ENCODE results near the gene ZFYVE21.

ZFYVE21 gene

DNA sequence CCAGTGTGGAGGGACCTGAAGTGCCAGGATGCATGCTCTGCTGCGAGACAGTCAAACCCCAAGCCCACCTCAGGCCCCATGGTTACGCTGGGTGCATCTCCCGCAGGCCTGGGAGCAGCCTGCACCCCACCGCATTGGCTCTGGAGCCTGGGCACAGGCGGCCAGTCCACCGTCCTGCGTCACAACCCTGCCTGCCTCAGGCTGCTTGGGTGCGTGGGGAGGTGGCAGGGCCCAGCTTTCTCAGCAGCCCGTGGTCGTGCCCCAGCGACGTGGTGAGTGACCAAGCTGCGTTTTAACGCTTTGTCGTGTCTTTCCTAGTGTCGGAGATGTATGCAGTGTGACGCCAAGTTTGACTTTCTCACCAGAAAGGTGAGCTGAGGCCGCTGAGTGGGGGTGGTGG, 10.9 kb downstream of the ZFYVE21 start:
- DNase-seq, result no peak

DNA sequence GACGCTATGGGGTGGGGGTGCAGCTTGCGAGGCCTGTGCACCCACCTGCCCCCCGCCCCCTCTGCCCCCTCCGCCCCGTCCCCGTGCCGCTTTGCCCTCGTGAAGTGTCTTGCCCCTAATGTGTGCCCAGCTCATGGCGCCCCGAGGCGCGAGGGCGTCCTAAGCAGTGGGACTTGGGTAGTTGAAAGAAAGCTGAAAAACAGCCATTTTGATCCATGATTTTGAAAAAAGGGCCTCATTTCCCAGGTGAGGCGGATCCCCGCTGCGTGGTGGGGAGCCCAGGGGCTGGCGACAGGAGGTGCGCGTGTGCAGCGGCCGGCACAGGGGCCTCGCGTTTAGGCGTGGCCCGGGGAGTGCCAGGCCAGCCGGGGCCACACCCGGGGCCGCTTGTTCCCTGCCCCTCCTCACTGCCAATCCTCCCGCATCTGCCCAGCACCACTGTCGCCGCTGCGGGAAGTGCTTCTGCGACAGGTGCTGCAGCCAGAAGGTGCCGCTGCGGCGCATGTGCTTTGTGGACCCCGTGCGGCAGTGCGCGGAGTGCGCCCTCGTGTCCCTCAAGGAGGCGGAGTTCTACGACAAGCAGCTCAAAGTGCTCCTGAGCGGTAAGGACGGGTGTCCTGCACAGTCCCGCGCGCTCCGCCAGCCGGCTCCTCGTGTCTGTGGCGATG, 11.8 kb downstream of the ZFYVE21 start:
- no peak for DNase-seq

DNA sequence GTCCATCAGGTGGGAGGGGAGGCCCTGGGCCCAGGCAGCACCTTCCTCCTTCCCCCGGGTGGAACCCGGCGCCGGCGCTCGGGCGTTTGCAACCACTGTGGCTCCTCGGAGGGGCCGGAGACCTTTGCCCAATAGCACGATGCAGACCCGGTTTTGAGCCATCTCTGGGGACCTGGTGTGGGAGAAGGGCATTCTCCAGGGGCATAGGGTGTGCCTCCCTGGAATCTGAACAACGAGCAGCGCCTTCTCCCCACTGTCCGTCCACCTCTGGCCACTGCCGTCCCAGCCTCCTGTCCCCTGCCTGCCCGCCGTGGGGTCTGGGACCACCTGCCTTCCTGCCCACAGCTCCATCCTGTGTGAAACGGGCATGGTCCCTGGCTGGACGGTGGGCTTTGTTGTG, 12.5 kb downstream of the ZFYVE21 start:
- no peak for DNase-seq

DNA sequence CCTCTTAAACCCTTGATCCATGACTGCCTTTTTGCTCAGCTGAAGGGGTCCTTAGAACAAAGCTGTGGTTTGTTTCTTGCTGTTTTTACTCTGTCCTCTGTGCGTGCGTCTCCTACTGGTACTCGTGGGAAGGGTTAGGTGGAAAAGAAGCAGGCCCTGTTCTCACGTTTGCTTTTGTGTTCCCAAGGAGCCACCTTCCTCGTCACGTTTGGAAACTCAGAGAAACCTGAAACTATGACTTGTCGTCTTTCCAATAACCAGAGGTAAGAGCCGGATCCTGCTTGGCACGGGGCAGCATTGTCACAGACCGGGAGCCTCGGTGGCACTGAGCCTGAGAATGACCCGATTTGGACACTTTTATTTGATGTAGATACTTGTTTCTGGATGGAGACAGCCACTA, 13.1 kb downstream of the ZFYVE21 start:
- no peak for DNase-seq

DNA sequence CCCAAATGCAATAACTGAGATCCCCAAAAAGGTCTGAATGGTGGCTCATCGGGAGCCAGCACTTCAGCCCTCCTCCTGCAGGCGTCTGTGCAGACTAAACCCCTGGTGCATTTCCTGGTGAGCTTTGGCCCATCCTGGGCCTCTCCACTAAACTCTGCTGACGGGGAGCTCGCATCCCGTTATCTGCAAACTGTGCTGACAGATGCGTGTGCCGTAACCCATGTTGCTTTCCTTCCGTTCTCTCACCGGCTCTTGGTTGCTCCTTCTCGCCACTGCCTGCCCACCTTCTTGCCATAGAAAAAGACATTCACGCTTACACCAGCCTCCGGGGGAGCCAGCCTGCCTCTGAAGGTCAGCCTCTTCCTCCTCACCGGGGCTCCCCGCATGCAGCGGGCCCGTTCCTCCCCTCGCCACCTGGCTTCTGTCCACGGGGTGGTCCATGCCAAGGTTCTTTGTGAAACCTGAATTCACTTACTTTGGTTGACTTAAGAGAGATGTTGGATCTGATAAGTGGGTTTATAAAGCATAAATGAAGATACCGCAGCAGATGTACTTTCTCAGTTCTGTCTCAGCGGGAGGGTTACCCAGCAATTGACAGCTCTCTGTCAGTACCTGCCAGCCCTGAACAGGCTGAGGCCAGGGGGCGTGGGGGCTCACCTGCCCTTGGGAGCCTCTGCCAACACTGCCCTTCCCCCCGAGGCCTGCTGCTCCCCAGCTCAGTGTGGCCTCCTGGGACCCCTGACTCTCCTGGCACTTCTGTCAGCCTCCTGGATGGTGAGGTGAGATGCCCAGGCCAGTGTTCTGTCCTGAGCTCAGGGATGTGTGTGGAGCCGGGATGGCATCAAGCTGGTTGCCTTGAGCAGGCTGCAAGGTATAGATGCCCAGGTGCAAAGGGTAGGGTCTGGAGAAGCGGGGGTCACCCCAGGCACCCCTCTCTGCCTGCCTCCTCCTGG, 14.2 kb downstream of the ZFYVE21 start:
- no peak for DNase-seq

DNA sequence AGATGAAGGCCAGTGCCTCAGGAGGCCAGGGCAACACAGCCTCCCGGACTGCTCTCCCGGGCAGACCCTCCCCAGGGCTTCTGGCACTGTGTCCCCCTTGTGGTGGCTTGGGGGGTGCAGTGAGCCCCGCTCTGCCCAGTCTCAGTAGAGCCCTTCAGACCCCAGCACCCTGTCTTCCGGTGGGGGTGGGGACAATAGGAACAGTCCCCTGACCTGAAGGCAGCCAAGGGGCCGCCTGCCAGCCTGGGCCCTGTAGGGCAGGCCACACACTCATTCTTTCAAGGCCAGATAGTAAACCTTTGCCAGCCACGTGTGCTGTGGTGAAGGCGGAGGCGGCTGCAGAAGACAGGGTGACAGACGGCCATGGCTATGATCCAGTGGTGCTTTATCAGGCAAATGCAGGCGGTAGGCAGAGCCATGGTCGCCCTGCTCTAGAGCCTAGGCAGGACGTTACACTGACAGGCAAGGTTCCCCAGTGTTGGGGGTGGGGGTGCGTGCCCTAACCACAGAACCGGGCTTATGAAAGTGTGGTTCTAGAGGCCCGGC, 15.0 kb downstream of the ZFYVE21 start:
- no peak for DNase-seq

DNA sequence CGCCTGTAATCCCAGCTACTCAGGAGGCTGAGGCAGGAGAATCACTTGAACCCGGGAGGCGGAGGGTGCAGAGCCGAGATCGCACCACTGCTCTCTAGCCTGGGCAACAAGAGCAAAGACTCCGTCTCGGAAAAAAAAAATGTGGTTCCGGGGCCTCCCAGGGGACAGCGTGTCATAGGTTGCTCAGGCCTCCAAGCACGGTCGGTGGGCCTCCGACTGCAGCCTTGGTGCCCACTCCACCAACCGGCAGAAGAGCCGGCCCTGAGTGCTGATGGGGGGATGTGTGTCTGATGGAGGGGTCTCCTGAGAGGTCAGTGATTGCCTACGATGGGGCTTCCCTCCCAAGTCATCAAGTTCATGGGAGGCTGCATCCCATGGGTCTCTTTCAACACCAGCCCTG, 15.9 kb downstream of the ZFYVE21 start:
- no peak for DNase-seq

DNA sequence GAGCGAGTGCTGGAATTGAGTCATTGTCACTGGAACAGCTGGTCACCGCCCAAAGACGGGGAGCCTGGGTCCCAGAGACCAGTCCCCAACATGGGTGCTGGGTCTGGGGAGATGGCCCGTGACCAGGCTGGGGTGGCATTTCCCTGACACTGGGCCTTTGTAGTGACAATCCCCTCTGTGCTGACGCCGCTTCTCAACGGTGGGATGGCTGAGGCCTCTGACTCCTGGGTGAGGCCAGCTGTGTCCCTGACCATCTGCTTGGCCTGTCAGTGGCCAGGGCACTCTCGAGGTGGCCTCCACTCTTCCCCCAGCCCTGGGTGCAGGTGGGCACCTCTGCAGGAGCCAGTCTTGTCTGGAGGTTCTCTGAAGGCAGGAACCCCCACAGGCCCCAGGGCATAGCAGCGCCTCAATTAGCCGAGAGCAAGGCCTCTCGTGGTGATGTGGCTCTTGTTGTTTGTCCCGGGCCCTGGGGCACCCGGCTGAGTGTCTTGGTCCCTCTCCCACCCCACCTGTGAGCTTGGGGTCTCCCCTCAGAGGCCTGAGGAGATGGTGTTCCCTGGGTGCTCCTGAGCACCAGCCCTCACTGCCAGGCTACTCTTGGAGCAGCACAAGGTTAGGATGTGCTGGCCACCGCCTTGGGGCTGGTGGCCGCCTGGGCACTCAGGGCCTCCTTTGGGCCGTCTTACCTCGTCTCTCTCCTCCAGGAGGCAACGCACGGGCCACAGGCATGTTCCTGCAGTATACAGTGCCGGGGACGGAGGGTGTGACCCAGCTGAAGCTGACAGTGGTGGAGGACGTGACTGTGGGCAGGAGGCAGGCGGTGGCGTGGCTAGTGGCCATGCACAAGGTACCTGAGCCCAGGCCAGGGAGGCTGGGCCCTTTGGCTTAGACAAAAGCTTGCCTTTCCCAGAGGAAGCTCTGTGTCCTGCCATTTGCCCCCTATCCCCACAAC, 16.6 kb downstream of the ZFYVE21 start:
- DNase-seq, result no peak

DNA sequence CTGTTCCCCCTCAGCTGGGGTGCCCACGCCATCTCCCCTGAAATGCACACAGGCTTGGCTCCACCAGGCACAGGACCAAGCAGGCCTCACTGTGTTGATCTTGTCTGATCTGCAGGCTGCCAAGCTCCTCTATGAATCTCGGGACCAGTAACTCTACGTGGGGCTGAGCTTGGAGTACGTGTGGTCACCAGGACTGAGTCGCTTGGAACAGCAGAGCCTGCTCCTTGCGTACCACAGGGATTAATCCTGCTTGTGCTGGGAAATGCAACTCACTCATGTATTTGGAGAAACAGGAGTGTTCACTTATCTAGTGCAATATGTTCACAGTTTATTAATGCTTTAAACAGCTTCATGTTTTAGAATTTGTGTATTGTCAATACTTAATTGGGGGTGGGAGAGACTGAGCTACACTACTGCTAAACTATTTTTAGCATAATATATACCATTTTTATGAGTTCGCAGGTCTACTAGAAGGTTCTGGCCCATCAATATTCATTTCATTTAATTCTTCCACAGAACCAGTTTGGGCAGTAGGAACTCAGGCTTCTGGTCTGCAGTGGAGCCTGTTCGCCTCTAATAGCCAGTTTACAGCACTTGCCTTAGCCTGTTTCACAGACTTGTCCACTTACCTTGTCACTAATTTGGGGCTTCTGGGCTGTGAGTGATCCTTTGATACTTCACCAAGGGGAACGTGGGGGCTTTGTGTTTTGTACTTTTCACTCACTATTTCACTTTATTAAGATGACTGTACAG, 17.4 kb downstream of the ZFYVE21 start:
- DNase-seq, result no peak

DNA sequence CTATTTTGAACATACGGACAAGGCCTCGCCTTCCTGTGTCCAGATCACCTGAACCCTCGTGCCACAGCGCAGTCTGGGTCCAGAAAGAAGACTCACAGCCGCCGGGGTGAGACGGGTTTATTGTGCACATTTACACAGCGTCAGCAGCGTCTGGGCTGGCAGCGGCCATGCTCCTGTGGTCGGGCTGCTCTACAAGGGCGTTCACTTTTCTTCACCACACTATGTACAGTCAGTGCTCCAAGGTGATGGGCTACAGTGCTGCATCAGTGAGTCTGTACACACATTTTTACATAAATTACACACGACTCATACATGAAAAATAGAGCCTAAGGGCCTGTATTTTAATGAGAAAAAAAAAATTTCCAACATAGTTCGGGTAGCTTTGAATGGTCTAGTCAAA, 18.0 kb downstream of the ZFYVE21 start:
- DNase-seq, result no peak

DNA sequence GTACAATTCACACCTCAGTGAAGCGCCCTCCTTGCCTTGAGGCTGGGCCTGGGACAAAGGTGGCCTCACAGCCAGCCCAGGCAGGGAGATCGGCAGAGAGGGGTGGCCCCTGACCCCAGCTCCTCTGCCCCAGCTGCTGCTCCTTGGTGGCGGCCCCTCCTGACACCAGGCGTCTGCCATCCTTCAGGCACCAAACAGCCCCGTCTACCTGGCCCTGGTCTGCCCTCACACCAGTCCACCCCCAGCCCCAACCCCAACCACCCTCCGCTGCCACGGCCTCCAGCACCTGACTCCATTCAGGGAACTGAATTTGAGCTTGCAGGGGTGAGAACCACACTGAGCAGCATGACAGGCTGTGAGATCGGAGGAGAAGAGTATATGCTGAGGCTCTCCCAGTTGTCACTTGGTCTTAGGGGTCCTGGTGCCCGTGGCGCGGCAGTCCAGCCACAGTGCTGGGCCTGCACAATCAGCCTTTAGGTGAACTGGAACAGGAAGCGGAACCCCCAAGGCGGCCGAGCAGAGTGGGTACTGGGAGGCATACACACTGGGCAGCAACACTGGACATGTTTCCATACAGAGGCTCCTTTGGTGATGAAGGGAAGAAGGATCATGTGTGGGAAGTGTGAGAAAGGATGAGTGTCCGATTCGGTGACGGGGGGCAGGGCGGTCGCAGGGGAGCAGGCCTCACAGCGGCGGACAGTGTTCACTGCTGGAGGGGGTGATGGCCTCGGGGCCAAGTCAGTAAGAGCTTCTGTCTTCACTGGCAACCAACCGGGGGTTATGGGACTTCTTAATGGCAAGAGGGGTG, 18.7 kb downstream of the ZFYVE21 start:
- DNase-seq, result no peak

DNA sequence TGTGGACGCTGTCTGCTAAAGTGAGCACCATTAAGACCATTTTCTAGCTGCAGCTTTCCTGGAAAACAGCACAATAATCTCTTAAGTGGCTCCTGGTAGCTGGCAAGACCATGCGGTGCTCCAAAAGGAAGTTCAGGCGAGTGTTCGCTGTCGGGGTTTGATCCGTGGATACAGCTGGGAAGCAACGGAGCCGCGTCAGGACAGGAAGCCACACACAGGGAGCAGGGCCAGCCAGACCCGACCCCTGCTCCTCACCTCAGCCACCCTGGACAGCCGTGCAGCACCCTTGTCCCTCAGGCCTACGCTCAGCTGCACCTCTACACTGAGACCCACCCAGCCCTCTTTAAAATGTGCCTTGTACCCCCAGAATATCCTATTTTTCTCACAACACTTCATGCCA, 19.4 kb downstream of the ZFYVE21 start:
- DNase-seq, result no peak

DNA sequence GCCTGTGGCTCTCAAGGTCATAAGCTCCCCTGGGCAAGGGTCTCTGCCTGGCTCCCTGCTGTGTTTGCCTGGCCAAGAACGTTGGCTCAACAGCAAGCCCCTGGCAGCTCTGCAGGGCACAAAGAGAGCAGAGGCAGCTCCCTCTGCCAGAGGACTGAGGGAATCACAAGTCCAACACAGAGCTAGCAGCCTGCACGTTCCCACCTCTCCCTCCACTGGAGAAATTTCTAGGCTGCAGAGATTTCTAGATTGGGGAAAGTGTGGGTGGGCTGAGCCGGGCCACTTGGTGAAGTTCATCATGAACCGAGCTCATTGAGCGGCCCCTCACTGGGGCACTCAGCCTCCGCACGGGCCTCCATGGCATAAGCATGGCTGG, 19.8 kb downstream of the ZFYVE21 start:
- DNase-seq, result no peak

DNA sequence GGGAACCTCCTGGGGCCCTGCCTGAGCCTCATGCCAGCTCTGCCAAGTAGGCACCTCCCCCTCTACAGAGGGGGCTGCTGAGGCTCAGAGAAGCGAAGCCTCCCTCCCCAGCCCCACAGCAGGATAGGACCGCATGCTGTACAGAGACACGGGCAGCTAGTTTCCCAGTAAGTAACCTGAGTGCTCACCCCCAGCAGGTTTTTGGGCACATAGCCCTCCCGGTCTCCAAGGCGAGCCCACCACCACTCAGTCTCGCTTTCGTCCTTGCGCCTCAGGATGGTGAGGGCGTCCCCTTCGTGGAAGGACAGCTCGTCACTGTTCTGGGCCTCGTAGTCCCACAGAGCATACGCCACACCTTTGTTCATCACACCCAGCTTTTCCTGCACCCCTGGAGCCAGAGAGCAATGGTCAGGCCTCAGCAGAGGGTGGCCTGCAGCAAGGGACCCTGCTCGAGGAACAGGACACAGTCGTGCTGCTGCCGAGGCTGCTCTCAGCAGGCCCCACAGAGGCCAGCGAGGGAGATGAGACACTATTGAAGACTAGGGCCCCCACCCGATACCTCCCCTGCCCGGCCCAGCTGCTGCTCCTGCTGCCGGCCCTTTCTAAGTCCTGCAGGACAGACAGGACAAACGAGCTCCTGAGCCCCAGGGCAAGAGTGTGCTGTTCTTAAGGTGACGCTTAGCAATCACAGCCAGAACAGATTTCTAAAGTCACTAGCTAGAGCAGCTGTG, 20.4 kb downstream of the ZFYVE21 start:
- DNase-seq, result no peak

DNA sequence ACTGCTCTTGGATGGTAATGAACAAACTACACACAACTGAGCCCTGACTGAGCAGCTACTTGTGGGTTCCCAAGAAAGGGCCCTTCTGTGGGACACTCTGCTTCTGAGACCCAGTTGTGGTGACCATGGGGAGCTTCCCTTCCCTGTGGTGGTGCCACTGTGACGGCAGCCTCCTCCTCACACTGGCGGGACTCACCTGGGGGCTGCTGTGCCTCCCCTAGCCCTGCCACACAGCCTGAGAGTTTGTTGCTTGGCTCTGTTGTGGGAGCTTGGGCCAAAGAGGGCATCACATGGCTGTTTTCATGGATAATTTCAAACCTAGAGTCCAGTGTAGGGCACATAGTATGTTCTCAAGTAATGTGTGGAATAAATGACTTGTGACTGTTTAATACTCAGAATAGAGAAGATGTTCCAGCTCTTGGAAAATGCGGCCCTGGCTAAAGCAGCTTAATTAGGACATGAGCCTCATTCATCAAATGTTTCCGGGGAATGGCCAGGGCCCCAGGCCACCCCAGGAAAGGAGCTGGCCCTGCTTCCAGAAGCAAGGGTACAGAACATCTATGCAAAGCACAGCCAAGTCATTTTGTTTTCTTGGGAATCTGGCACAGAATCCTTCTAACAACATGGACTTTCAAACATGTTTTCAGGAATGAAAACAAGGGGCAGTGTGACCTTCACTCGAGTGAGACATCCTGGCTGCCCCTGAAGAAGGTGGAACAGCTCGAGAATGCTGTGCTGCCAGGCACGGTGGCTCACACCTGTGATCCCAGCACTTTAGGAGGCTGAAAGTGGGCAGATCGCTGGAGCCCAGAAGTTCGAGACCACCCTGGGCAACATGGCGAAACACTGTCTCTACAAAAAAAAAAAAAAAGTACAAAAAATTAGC, 21.2 kb downstream of the ZFYVE21 start:
- DNase-seq, result no peak

DNA sequence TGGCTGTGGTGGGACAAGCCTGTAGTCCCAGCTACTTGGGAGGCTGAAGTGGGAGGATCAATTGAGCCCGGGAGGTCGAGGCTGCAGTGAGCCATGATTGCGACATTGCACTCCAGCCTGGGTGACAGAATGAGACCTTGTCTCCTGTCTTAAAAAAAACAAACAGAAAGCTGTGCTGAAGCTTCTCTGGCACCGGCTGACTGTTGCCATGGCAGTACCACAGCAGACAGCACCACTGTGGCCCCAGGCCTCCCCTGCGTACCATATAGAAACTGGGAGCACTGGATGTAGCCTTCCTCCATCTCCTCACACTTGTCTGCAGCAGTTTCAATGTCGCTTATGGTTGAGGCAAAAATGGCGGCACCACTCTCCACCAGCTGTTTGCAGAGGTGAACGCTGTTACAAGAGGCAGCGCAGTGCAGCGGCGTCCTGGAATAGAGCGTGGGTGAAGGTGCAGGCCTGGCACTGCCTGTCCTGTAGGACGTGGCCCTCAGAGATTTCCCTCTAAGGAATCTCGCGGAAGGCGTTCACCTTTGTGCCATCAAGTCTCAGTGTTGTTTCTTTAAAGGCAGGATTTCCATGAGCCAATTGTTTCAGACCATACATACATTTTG, 21.9 kb downstream of the ZFYVE21 start:
- no peak for DNase-seq

DNA sequence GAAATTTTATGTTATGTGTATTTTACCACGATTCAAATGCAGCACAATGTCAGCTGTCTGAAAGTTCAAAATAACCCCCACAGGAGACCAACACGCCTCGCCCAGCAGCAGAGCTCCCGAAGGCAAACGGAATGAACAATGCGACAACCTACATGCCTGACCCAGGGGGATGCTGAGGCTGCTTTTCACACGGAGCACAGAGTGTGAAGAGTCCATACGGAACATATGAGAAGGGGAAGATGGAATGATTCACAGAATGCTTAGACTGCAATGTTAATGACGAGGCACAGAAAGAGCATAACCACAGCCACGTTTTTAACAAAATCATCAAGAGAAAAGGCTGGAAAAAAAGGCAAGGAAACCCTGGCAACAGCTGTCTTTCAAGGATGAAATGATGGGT, 22.6 kb downstream of the ZFYVE21 start:
- no peak for DNase-seq

DNA sequence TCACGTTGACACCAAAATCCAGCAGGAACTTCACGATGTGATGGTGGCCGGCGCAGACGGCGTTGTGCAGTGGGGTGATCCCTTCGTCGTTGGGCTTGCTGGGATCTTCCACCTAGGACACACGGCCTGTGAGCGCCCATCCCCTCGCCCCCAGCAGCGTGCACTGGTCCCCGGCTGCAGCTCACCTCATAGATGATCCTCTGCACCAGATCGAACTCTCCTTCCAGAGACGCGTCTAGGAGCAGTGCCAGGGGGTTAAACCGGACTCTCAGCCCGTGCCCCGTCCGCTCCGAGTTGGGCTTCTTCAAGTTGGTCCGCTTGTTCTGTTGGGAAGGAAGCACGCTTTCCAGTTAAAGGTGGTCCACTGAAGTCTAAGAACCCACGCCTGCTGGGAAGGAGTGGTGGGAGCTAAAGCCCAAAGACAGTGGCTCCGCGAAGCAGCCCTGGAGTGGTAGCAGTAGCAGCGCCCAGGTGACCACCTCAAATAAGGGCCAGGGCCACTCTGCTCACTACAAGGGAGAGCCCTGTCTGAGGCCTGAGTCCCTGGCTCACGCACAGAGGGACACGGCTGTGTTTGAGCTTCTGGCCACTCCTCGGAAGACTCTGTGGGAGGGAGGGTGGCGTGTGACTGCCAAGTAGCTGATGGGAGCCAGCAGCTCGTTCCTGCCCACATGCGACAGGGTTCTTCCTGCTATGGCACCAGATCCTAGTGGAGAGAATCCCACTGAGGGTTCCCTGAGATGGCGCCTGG, 23.3 kb downstream of the ZFYVE21 start:
- DNase-seq, result no peak

Data from activated naive CD4-positive, alpha-beta T cell treated with anti-CD3 and anti-CD28 coated beads, Interleukin-2, amount 50 U/mL, for 16 hours (primary cell).